DOHH2 (cell line): ENCODE results near the gene DOCK1.

Source experiments
- H3F3A ChIP-seq: fragments of 200-600 bp; sonication (generic), shearing (Covaris generic); 2 replicates; pipeline ENCODE4 v1.6.0; 2016; ENCODE audit warnings: antibody characterized with exemption, mild to moderate bottlenecking; ENCODE audit not compliant: control insufficient read depth, insufficient read depth
- H3K27ac ChIP-seq: fragments of 200-600 bp; sonication (generic); 2 replicates; pipeline ENCODE4 v1.5.1; 2014; ENCODE audit warnings: low read depth, mild to moderate bottlenecking, low read length, moderate library complexity
- H3K27me3 ChIP-seq: fragments of 200-600 bp; sonication (generic); 2 replicates; pipeline ENCODE4 v1.6.1; 2014; ENCODE audit warnings: mild to moderate bottlenecking, low read length, mixed read lengths; ENCODE audit not compliant: control insufficient read depth
- H3K36me3 ChIP-seq: fragments of 200-600 bp; sonication (generic); 2 replicates; pipeline ENCODE4 v1.6.1; 2014; ENCODE audit warnings: mild to moderate bottlenecking, low read length, moderate library complexity, mixed read lengths; ENCODE audit not compliant: control insufficient read depth
- H3K4me1 ChIP-seq: fragments of 200-600 bp; sonication (generic); 2 replicates; pipeline ENCODE4 v1.6.1; 2014; ENCODE audit warnings: mild to moderate bottlenecking, low read length, mixed read lengths; ENCODE audit not compliant: control insufficient read depth
- H3K4me2 ChIP-seq: fragments of 200-600 bp; sonication (generic); 2 replicates; pipeline ENCODE4 v1.6.0; 2014; ENCODE audit warnings: mild to moderate bottlenecking, low read length, moderate library complexity
- H3K4me3 ChIP-seq: fragments of 200-600 bp; sonication (generic); 2 replicates; pipeline ENCODE4 v1.5.1; 2014; ENCODE audit warnings: mild to moderate bottlenecking, low read length, mixed read lengths
- H3K79me2 ChIP-seq: fragments of 200-600 bp; sonication (generic); 2 replicates; pipeline ENCODE4 v1.6.1; 2014; ENCODE audit warnings: mild to moderate bottlenecking, low read length, mixed read lengths; ENCODE audit not compliant: control insufficient read depth
- H3K9me2 ChIP-seq: fragments of 200-600 bp; sonication (generic); replicated peaks from 2 replicates; pipeline ENCODE4 v1.6.1; 2014; ENCODE audit warnings: mild to moderate bottlenecking, low read length, mixed read lengths; ENCODE audit not compliant: control insufficient read depth
- H3K9me3 ChIP-seq: fragments of 200-600 bp; sonication (generic); 2 replicates; pipeline ENCODE4 v1.6.1; 2014; ENCODE audit warnings: antibody characterized with exemption, low read length, mixed read lengths; ENCODE audit not compliant: control insufficient read depth, insufficient read depth
- H4K20me1 ChIP-seq: fragments of 200-600 bp; sonication (generic); 2 replicates; pipeline ENCODE4 v1.6.0; 2014; ENCODE audit warnings: low read depth, mild to moderate bottlenecking, antibody characterized with exemption, low read length, moderate library complexity; ENCODE audit not compliant: control insufficient read depth, insufficient read depth
- CTCF ChIP-seq: fragments of 200-600 bp; sonication (generic); IDR thresholded peaks from one replicate; pipeline ENCODE4 v1.5.1; 2014; ENCODE audit warnings: antibody characterized with exemption, mild to moderate bottlenecking, low read depth, low read length; ENCODE audit not compliant: poor library complexity, severe bottlenecking
- EZH2phosphoT487 ChIP-seq: fragments of 200-600 bp; sonication (generic); IDR thresholded peaks from 2 replicates; pipeline ENCODE4 v1.6.1; 2017; ENCODE audit warnings: borderline replicate concordance, mild to moderate bottlenecking, antibody characterized with exemption, low read length, moderate library complexity, mixed read lengths

Gene DOCK1

DNA sequence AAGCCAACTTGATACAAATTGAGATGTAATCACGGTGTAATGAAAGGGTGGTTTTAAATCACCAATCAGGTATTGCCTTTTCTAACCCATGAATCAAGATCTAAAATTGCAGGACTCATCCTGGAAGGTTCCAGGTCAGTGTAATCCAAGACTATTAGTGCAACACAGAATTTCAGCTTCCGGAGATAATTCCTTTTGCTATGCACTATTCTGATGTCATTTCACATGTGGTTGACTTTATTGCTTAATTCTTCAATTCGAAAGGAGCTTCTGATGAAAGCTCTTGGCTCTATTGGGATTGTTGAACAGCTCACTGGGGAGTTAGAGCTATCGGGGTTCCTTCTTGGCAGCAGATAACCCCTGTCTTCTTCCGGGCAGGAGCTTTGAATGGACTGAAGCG, 438.6 kb downstream of the DOCK1 start:
- no peaks in the 10 kb centered on the region for H3F3A ChIP-seq
- H4K20me1 ChIP-seq, result no peaks in the 10 kb centered on the region
- no peaks in the 10 kb centered on the region for H3K79me2 ChIP-seq
- H3K4me3 ChIP-seq, result no peak overlapping the region
- no peaks in the 10 kb centered on the region for H3K4me1 ChIP-seq
- no peaks in the 10 kb centered on the region for H3K9me3 ChIP-seq
- no peak overlapping the region for H3K27ac ChIP-seq
- H3K9me2 ChIP-seq, result no peaks in the 10 kb centered on the region
- no peaks in the 10 kb centered on the region for H3K27me3 ChIP-seq
- H3K4me2 ChIP-seq, result no peak overlapping the region
- TF ChIP-seq CTCF (no peak), EZH2phosphoT487 (no peak)
- H3K36me3 ChIP-seq, result no peaks in the 10 kb centered on the region

GRCh38 chr10:127344346-127344745, 439.1 kb downstream of the DOCK1 start:
- Histone ChIP-seq H3K36me3 (no peaks in the 10 kb centered on the region), H4K20me1 (no peaks in the 10 kb centered on the region), H3K4me2 (no peak overlapping the region), H3K27me3 (no peaks in the 10 kb centered on the region), H3F3A (no peaks in the 10 kb centered on the region), H3K9me2 (no peaks in the 10 kb centered on the region), H3K79me2 (no peaks in the 10 kb centered on the region), H3K4me1 (no peaks in the 10 kb centered on the region), H3K9me3 (no peaks in the 10 kb centered on the region), H3K27ac (no peak overlapping the region), H3K4me3 (no peak overlapping the region)
- TF ChIP-seq EZH2phosphoT487, result no peak
- no peak for TF ChIP-seq CTCF

DNA sequence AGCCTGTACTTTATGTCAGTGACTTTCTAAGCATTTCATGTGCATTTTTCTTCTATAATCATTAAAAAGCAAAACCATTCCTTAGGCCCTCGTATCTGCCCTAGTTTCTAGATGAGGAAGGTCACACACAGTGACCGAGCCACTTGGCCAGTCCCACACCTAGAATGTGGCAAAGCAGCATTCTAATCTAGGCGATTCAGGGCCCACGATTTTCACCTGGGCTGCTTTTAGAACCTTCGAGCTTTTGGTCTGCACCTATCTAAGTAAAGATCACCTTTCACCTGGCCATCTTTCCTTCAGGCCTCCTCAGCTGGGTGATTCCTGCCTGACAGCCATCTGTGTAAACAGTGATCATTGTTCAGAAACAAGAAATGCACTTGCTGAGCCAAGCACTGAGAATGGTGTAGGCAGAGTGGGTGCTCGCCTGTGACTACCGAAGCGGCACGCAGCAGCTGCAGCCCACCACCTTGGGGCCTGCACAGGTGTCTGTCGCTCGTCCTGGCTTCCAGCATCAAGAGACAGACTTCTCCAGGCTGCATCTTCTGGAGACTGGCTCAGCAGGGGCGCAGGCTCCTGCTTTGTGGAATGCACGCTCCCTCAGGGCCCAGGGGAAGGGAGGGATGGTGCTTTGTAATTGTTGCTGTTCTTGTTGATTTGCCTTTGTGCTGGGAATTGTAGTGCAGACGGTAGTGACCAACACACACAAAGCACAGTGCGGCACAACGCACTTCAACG, 440.2 kb downstream of the DOCK1 start:
- H3K9me2 ChIP-seq, result no peaks in the 10 kb centered on the region
- TF ChIP-seq CTCF (no peak), EZH2phosphoT487 (no peak)
- H3K4me2 ChIP-seq, result no peak overlapping the region

More for the DNA sequence above, 440.2 kb downstream of the DOCK1 start:
- H3K27me3 ChIP-seq, result no peaks in the 10 kb centered on the region
- no peak overlapping the region for H3K4me3 ChIP-seq
- H3K9me3 ChIP-seq, result no peaks in the 10 kb centered on the region
- no peaks in the 10 kb centered on the region for H4K20me1 ChIP-seq
- no peaks in the 10 kb centered on the region for H3F3A ChIP-seq
- no peaks in the 10 kb centered on the region for H3K36me3 ChIP-seq
- no peak overlapping the region for H3K27ac ChIP-seq
- H3K79me2 ChIP-seq, result no peaks in the 10 kb centered on the region
- no peaks in the 10 kb centered on the region for H3K4me1 ChIP-seq
